CD14-positive monocyte (primary cell): Measurements from ENCODE around the gene MORC2. TPM values are rescaled to one million over a fixed set of nuclear protein-coding genes. Genes with fewer than 3 reads are reported as not detected.

Source experiments
- DNase-seq, 3 donors: peaks; one replicate each; pipeline ENCODE4 v3.0.0-alpha.2; 2011 to 2022
- H2AFZ ChIP-seq: 2 replicates; pipeline ENCODE4 v1.6.0; 2012; ENCODE audit warnings: mild to moderate bottlenecking, low read depth, low read length, inconsistent platforms; ENCODE audit not compliant: insufficient read depth, poor library complexity, severe bottlenecking
- H3K27ac ChIP-seq, 2 donors: 1 replicate in 1 of 2; 2 replicates in 1 of 2; pipeline ENCODE4 v1.5.1; 2012 to 2013; ENCODE audit warnings: low read length in 2 of 2, control low read depth in 1 of 2, inconsistent platforms in 1 of 2, low read depth in 1 of 2, mild to moderate bottlenecking in 1 of 2
- H3K27me3 ChIP-seq, 2 donors: one replicate each; pipeline versions ENCODE4 v1.6.0 to v1.6.1; 2011 to 2013; ENCODE audit warnings: low read length in 2 of 2; ENCODE audit not compliant: control insufficient read depth in 2 of 2, insufficient read depth in 2 of 2
- H3K36me3 ChIP-seq, 2 donors: replicated peaks in 1 of 2; 1 replicate in 1 of 2; 2 replicates in 1 of 2; pipeline versions ENCODE4 v1.5.1 to v1.6.1; 2012 to 2013; ENCODE audit warnings: low read length in 2 of 2, control low read depth in 1 of 2, inconsistent platforms in 1 of 2, mild to moderate bottlenecking in 1 of 2; ENCODE audit not compliant: insufficient read depth in 2 of 2, control insufficient read depth in 1 of 2
- H3K4me1 ChIP-seq, 2 donors: 1 replicate in 1 of 2; 2 replicates in 1 of 2; pipeline versions ENCODE4 v1.5.1 to v1.6.1; 2012 to 2013; ENCODE audit warnings: low read length in 2 of 2, control low read depth in 1 of 2, inconsistent platforms in 1 of 2, mild to moderate bottlenecking in 1 of 2, moderate library complexity in 1 of 2; ENCODE audit not compliant: insufficient read depth in 2 of 2, control insufficient read depth in 1 of 2
- H3K4me2 ChIP-seq: replicated peaks from 2 replicates; pipeline ENCODE3; 2012; ENCODE audit warnings: low read length, moderate library complexity, mild to moderate bottlenecking; ENCODE audit not compliant: poor library complexity, severe bottlenecking; ENCODE audit errors: extremely low read depth
- H3K4me3 ChIP-seq, 3 experiments: fragments of 200-600 bp in 1 of 3; sonication (generic) in 1 of 3; replicated peaks in 1 of 3; 1 replicate in 2 of 3; 2 replicates in 1 of 3; pipeline ENCODE4 v1.5.1; 2011 to 2013; ENCODE audit warnings: low read length in 3 of 3, mild to moderate bottlenecking in 3 of 3, control low read depth in 2 of 3, low read depth in 2 of 3, inconsistent platforms in 1 of 3, moderate library complexity in 1 of 3
- H3K79me2 ChIP-seq: 2 replicates; pipeline ENCODE4 v1.6.0; 2012; ENCODE audit warnings: mild to moderate bottlenecking, control low read depth, inconsistent platforms, low read length, moderate library complexity; ENCODE audit not compliant: insufficient read depth
- H3K9ac ChIP-seq: 2 replicates; pipeline ENCODE4 v1.6.0; 2017; ENCODE audit warnings: low read length, mild to moderate bottlenecking; ENCODE audit not compliant: insufficient read depth, poor library complexity, severe bottlenecking
- H3K9me3 ChIP-seq, 2 donors: replicated peaks in 1 of 2; 1 replicate in 1 of 2; 2 replicates in 1 of 2; pipeline versions ENCODE4 v1.5.1 to v1.6.1; 2012 to 2013; ENCODE audit warnings: low read length in 2 of 2, control low read depth in 1 of 2; ENCODE audit not compliant: control insufficient read depth in 1 of 2, insufficient read depth in 1 of 2
- H4K20me1 ChIP-seq: 2 replicates; pipeline ENCODE4 v1.6.0; 2012; ENCODE audit warnings: mild to moderate bottlenecking, low read length, control low read depth, moderate library complexity; ENCODE audit not compliant: insufficient read depth
- H3K27ac Mint-ChIP-seq, 7 donors: one replicate each; pipeline ENCODE4 v1.8.0; 2020; ENCODE audit warnings: mild to moderate bottlenecking in 7 of 7, mixed read lengths in 7 of 7, moderate library complexity in 6 of 7, inconsistent platforms in 2 of 7
- H3K27me3 Mint-ChIP-seq, 3 donors: one replicate each; pipeline ENCODE4 v1.8.0; 2021 to 2022; ENCODE audit warnings: low read depth in 3 of 3, mild to moderate bottlenecking in 3 of 3, mixed read lengths in 3 of 3, moderate library complexity in 3 of 3, inconsistent platforms in 1 of 3
- H3K36me3 Mint-ChIP-seq, 2 donors: one replicate each; pipeline ENCODE4 v1.8.0; 2020; ENCODE audit warnings: mixed read lengths in 2 of 2, inconsistent platforms in 1 of 2, mild to moderate bottlenecking in 1 of 2
- H3K4me1 Mint-ChIP-seq: one replicate; pipeline ENCODE4 v1.8.0; 2020; ENCODE audit warnings: mild to moderate bottlenecking, mixed read lengths
- H3K4me3 Mint-ChIP-seq, 2 donors: one replicate each; pipeline ENCODE4 v1.8.0; 2020; ENCODE audit warnings: mild to moderate bottlenecking in 2 of 2, mixed read lengths in 2 of 2, moderate library complexity in 1 of 2
- H3K9me3 Mint-ChIP-seq, 7 donors: one replicate each; pipeline ENCODE4 v1.8.0; 2020 to 2022; ENCODE audit warnings: mixed read lengths in 7 of 7, mild to moderate bottlenecking in 6 of 7, moderate library complexity in 6 of 7, inconsistent platforms in 2 of 7
- WGBS: methylation state at CpG from one replicate; pipeline ENCODE4 v1.1.5; 2013; ENCODE audit warnings: missing lambda C conversion rate; ENCODE audit not compliant: insufficient coverage; 5-methylcytosine and 5-hydroxymethylcytosine counted together
- intact Hi-C, 2 donors: fragments of 100-400 bp; cut with micrococcal nuclease; formaldehyde crosslinking; loops; one replicate each; pipeline versions ENCODE4 v1.15.0 to v1.15.1; 2023
- polyA plus RNA-seq, 3 donors: library from polyadenylated mRNA; depleted of rRNA in 1 of 3; unstranded in 2 of 3; stranded (reverse) in 1 of 3; fragments of 300-500 nt in 2 of 3; fragments of >200 nt in 1 of 3; fragmentation: Illumina TruSeq in 2 of 3; gene quantifications; 1 replicate in 2 of 3; 2 replicates in 1 of 3; pipeline ENCODE4 v1.2.3, GENCODE V29; 2012 to 2021
- TF ChIP-seq, protein P1 (sequence below): fragments of 200-600 bp; IDR thresholded peaks from one replicate; pipeline ENCODE4 v1.8.0; 2022; ENCODE audit warnings: antibody characterized with exemption, mild to moderate bottlenecking

The MORC2 gene
- polyA plus RNA-seq, 3 donors: 2.1 to 6.0 (median 2.4) TPM

DNA sequence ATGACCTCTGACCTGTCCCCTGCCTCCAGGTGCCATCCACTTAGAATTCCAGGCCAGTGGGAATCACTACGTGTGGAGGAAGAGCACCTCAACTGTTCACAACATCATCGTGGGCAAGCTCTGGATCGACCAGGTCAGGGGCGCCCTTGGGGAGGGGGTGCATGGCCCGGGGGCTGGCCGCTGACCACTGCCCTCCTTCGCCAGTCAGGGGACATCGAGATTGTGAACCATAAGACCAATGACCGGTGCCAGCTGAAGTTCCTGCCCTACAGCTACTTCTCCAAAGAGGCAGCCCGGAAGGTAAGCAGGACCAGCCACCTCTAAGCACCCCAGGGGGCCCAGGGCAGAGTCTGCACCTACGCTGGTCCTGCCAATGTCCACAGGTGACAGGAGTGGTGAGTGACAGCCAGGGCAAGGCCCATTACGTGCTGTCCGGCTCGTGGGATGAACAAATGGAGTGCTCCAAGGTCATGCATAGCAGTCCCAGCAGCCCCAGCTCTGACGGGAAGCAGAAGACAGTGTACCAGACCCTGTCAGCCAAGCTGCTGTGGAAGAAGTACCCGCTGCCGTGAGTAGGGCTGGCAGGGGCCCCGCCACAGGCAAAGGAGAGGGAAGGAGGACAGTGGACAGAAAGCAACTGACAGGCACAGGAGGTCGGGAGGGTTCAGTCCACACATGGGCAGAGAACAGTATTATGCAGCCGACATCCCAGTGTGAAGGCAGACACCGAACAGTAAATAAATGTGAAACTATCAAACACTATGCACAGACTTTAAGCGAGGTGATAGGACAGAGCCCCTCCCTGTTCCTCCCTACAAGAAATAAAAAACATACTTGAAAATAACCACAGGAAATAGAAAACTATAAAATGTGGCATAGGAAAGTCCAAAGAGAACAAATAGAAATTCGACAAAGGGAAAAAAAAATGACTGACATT is 74.9 kb downstream of the MORC2 start:
- H3K9ac ChIP-seq: no peak overlapping the region
- Mint-ChIP-seq H3K27ac (peak overlapping the region in 1 of 7 donors; percentile 35), H3K27me3 (peaks cover 1 to 5% (median 2%) of the 10 kb centered on the region in 3 donors), H3K4me1 (no peaks in the 10 kb centered on the region), H3K36me3 (no peaks in the 10 kb centered on the region), H3K9me3 (peaks cover 0 to 4% (median 0%) of the 10 kb centered on the region in 7 donors), H3K4me3 (no peak overlapping the region)
- no peaks in the 10 kb centered on the region for H3K4me1 ChIP-seq
- H4K20me1 ChIP-seq: no peaks in the 10 kb centered on the region
- 95% methylated on average over 19 of the region's 23 CpGs for WGBS
- H3K27ac ChIP-seq: no peak overlapping the region
- peaks cover 0 to 4% of the 10 kb centered on the region in 2 donors for H3K36me3 ChIP-seq
- no peaks in the 10 kb centered on the region for H3K27me3 ChIP-seq
- H3K4me2 ChIP-seq: no peak overlapping the region
- no peak overlapping the region for H3K4me3 ChIP-seq
- no peak for DNase-seq
- intact Hi-C loops: no loop called here
- TF ChIP-seq, protein P1, sequence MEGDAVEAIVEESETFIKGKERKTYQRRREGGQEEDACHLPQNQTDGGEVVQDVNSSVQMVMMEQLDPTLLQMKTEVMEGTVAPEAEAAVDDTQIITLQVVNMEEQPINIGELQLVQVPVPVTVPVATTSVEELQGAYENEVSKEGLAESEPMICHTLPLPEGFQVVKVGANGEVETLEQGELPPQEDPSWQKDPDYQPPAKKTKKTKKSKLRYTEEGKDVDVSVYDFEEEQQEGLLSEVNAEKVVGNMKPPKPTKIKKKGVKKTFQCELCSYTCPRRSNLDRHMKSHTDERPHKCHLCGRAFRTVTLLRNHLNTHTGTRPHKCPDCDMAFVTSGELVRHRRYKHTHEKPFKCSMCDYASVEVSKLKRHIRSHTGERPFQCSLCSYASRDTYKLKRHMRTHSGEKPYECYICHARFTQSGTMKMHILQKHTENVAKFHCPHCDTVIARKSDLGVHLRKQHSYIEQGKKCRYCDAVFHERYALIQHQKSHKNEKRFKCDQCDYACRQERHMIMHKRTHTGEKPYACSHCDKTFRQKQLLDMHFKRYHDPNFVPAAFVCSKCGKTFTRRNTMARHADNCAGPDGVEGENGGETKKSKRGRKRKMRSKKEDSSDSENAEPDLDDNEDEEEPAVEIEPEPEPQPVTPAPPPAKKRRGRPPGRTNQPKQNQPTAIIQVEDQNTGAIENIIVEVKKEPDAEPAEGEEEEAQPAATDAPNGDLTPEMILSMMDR: no peak
- no peaks in the 10 kb centered on the region for H3K79me2 ChIP-seq
- H3K9me3 ChIP-seq: no peaks in the 10 kb centered on the region
- no peak overlapping the region for H2AFZ ChIP-seq

DNA sequence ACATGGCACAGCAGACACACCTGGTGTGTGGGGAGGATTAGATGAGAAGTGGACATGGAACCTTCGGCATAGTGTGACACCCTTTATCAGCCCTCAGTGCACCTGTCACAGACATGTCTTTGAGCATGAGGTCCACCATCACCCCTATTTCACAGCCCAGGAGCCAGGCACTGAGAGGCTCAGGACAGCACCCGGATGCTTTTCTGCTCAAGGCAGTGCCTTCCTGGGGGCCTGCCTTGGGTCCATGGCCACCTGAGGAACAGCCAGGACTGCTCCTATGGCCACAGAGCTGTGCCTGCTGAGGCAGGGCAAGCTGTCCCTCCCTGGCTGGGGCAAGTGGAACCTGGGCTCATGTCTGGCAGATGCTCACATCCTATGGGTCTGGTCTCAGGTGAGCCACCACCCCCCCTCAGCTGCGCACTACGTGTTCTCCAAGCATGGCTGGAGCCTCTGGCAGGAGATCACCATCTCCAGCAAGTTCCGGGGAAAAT is 75.8 kb downstream of the MORC2 start:
- Mint-ChIP-seq H3K27ac (no peak overlapping the region), H3K4me1 (no peaks in the 10 kb centered on the region), H3K9me3 (no peaks in the 10 kb centered on the region), H3K36me3 (no peaks in the 10 kb centered on the region), H3K4me3 (no peak overlapping the region), H3K27me3 (peaks cover 0 to 6% (median 2%) of the 10 kb centered on the region in 3 donors)
- TF ChIP-seq, protein P1: no peak
- WGBS: 100% methylated on average over 2 of the region's 5 CpGs
- DNase-seq: no peak
- Histone ChIP-seq H3K27me3 (no peaks in the 10 kb centered on the region), H3K4me3 (no peak overlapping the region), H3K9me3 (no peaks in the 10 kb centered on the region), H3K36me3 (peaks cover 0 to 4% of the 10 kb centered on the region in 2 donors), H3K27ac (no peak overlapping the region), H3K4me1 (no peaks in the 10 kb centered on the region), H4K20me1 (no peaks in the 10 kb centered on the region), H3K9ac (no peak overlapping the region), H3K79me2 (no peaks in the 10 kb centered on the region), H3K4me2 (no peak overlapping the region), H2AFZ (no peak overlapping the region)
- intact Hi-C loops: no loop called here
